Trophoblast cell (in vitro differentiated cells and primary cell): ENCODE measurements around the gene STAT3.
"Not testable (repeated sequence)": the region's sequence is repeated elsewhere in the genome, so short reads cannot be mapped to it uniquely, and the experiment has no call there.

Experiments
- DNase-seq, 2 donors: peaks; one replicate each; pipeline ENCODE4 v3.0.0-alpha.2; 2016
- H2AFZ ChIP-seq: 2 replicates; pipeline ENCODE4 v1.6.1; 2013; ENCODE audit warnings: low read length, moderate library complexity, mild to moderate bottlenecking; ENCODE audit not compliant: insufficient read depth, poor library complexity
- H2AK5ac ChIP-seq: 2 replicates; pipeline ENCODE4 v1.6.1; 2013; ENCODE audit warnings: mild to moderate bottlenecking, low read length
- H2BK120ac ChIP-seq: 2 replicates; pipeline ENCODE4 v1.6.1; 2013; ENCODE audit warnings: low read length, mild to moderate bottlenecking, moderate library complexity; ENCODE audit not compliant: insufficient read depth, poor library complexity
- H2BK12ac ChIP-seq: 2 replicates; pipeline ENCODE4 v1.6.1; 2013; ENCODE audit warnings: mild to moderate bottlenecking, low read length, moderate library complexity
- H2BK5ac ChIP-seq: 2 replicates; pipeline ENCODE4 v1.6.1; 2013; ENCODE audit warnings: low read length, low read depth, moderate library complexity, mild to moderate bottlenecking; ENCODE audit not compliant: poor library complexity
- H3K14ac ChIP-seq: 2 replicates; pipeline ENCODE4 v1.6.1; 2013; ENCODE audit warnings: mild to moderate bottlenecking, low read length
- H3K18ac ChIP-seq: 2 replicates; pipeline ENCODE4 v1.6.1; 2013; ENCODE audit warnings: mild to moderate bottlenecking, low read length
- H3K23ac ChIP-seq: 2 replicates; pipeline ENCODE4 v1.6.1; 2013; ENCODE audit warnings: low read length
- H3K27ac ChIP-seq: 2 replicates; pipeline ENCODE4 v1.5.1; 2013; ENCODE audit warnings: low read depth, mild to moderate bottlenecking, inconsistent platforms, low read length, moderate library complexity
- H3K27me3 ChIP-seq: 2 replicates; pipeline ENCODE4 v1.6.1; 2013; ENCODE audit warnings: inconsistent platforms, mild to moderate bottlenecking, low read length, moderate library complexity; ENCODE audit not compliant: insufficient read depth
- H3K36me3 ChIP-seq, 2 experiments: 1 replicate in 1 of 2; 2 replicates in 1 of 2; pipeline ENCODE4 v1.6.1; 2013; ENCODE audit warnings: low read length in 2 of 2, mild to moderate bottlenecking in 2 of 2, moderate library complexity in 1 of 2; ENCODE audit not compliant: insufficient read depth in 2 of 2, control insufficient read depth in 1 of 2
- H3K4ac ChIP-seq: 2 replicates; pipeline ENCODE4 v1.6.1; 2013; ENCODE audit warnings: low read depth, mild to moderate bottlenecking, low read length, moderate library complexity
- H3K4me1 ChIP-seq, 2 experiments: 1 replicate in 1 of 2; 2 replicates in 1 of 2; pipeline ENCODE4 v1.6.1; 2013; ENCODE audit warnings: low read length in 2 of 2, mild to moderate bottlenecking in 2 of 2, moderate library complexity in 1 of 2; ENCODE audit not compliant: insufficient read depth in 2 of 2, control insufficient read depth in 1 of 2
- H3K4me2 ChIP-seq: 2 replicates; pipeline ENCODE4 v1.6.1; 2013; ENCODE audit warnings: inconsistent platforms, mild to moderate bottlenecking, low read length, moderate library complexity
- H3K4me3 ChIP-seq: 2 replicates; pipeline ENCODE4 v1.5.1; 2013; ENCODE audit warnings: mild to moderate bottlenecking, low read depth, low read length, inconsistent platforms
- H3K79me1 ChIP-seq: one replicate; pipeline ENCODE4 v1.6.1; 2013; ENCODE audit warnings: low read length
- H3K79me2 ChIP-seq: 2 replicates; pipeline ENCODE4 v1.6.1; 2013; ENCODE audit warnings: low read length, mild to moderate bottlenecking; ENCODE audit not compliant: control insufficient read depth, insufficient read depth, poor library complexity
- H3K9ac ChIP-seq: 2 replicates; pipeline ENCODE4 v1.6.1; 2013; ENCODE audit warnings: mild to moderate bottlenecking, low read length
- H3K9me3 ChIP-seq: 2 replicates; pipeline ENCODE4 v1.6.1; 2013; ENCODE audit warnings: low read depth, mild to moderate bottlenecking, control low read depth, inconsistent platforms, low read length; ENCODE audit not compliant: insufficient read depth
- H4K12ac ChIP-seq: 2 replicates; pipeline ENCODE4 v1.6.1; 2013; ENCODE audit warnings: low read depth, mild to moderate bottlenecking, low read length, moderate library complexity
- H4K8ac ChIP-seq: 2 replicates; pipeline ENCODE4 v1.6.1; 2013; ENCODE audit warnings: low read depth, mild to moderate bottlenecking, low read length, moderate library complexity
- H4K91ac ChIP-seq: one replicate; pipeline ENCODE4 v1.6.1; 2013; ENCODE audit warnings: low read depth, mild to moderate bottlenecking, low read length, moderate library complexity
- WGBS: extraction: QIAGEN DNeasy Blood & Tissue Kit; methylation state at CpG from one replicate; pipeline ENCODE4 v1.1.7; 2013; ENCODE audit warnings: missing lambda C conversion rate; ENCODE audit not compliant: insufficient read length, insufficient coverage; ENCODE audit errors: extremely low coverage; 5-methylcytosine and 5-hydroxymethylcytosine counted together

The STAT3 gene

DNA sequence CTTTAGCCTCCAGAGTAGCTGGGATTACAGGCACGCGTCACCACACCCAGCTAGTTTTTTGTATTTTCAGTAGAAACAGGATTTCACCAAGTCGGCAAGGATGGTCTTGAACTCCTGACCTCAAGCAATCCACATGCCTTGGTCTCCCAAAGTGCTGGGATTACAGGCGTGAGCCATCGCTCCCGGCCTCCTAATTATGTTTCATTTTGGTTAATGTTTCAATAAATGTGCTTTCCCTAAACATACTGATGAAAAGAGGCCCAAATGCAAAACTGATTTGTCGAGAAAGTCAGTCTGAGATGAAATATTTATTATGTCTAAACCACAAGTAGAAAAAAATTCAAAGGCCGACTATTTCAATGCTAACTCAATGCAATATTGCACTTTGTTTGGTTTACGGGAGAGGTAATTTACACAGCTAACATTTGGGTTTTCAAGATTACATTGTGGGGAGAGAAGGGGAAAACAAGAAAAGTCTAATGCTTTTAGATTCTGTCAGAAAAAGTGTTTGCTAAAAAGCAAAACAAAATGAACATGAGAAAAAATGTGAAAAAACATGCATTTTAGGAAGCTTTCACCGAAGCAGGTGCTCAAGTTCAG lies 9.8 kb downstream of the STAT3 start:
- Histone ChIP-seq H4K12ac (no peak overlapping the region), H3K27me3 (no peaks in the 10 kb centered on the region), H3K4ac (no peak overlapping the region), H2BK5ac (no peak overlapping the region), H4K91ac (no peak overlapping the region), H3K27ac (no peak overlapping the region), H3K23ac (no peak overlapping the region), H4K8ac (no peak overlapping the region), H3K9ac (no peak overlapping the region), H2AK5ac (no peak overlapping the region), H2AFZ (no peak overlapping the region), H3K4me2 (no peak overlapping the region), H3K14ac (no peak overlapping the region), H3K18ac (no peak overlapping the region), H3K4me1 (no peaks in the 10 kb centered on the region), H3K79me1 (no peaks in the 10 kb centered on the region), H3K79me2 (no peaks in the 10 kb centered on the region), H3K36me3 (no peaks in the 10 kb centered on the region), H3K4me3 (no peak overlapping the region), H2BK120ac (no peak overlapping the region), H3K9me3 (no peaks in the 10 kb centered on the region), H2BK12ac (no peak overlapping the region)
- no peak for DNase-seq
- no CpG with 5 or more reads among the region's 10 CpGs for WGBS

DNA sequence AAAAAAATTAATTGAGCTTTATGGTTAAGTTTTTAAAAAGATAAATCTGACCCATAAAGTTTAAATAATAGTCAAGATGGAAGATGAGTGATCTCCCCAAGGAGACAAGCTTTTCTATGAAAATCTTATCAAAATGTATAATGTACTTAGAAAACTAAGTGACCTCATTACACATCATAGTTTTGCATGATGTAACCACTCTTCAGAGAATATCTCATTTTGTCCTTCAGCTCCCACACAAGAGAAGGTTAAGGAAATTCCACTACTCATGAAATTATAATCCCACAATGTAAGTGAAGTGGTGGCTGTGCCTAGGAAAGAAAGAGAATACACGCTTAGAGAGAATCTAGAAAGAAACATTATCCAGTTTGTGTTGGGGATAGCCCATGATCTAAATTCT lies 14.3 kb downstream of the STAT3 start:
- H3K4me3 ChIP-seq = no peak overlapping the region
- H2AFZ ChIP-seq = no peak overlapping the region
- DNase-seq = no peak
- no peak overlapping the region for H3K4me2 ChIP-seq
- no peak overlapping the region for H2AK5ac ChIP-seq
- no peak overlapping the region for H4K8ac ChIP-seq
- H3K4ac ChIP-seq = no peak overlapping the region
- H3K27me3 ChIP-seq = no peaks in the 10 kb centered on the region
- no peaks in the 10 kb centered on the region for H3K4me1 ChIP-seq
- peaks cover 0 to 2% of the 10 kb centered on the region in 2 experiments for H3K36me3 ChIP-seq
- H2BK5ac ChIP-seq = no peak overlapping the region
- H3K9ac ChIP-seq = no peak overlapping the region
- H3K79me2 ChIP-seq = no peaks in the 10 kb centered on the region
- H2BK12ac ChIP-seq = no peak overlapping the region
- no peaks in the 10 kb centered on the region for H3K79me1 ChIP-seq
- H4K91ac ChIP-seq = no peak overlapping the region
- H3K23ac ChIP-seq = no peak overlapping the region
- no peak overlapping the region for H2BK120ac ChIP-seq
- no peak overlapping the region for H3K14ac ChIP-seq
- H3K18ac ChIP-seq = no peak overlapping the region
- H4K12ac ChIP-seq = no peak overlapping the region
- WGBS = no CpG with 5 or more reads among the region's 1 CpG
- no peaks in the 10 kb centered on the region for H3K9me3 ChIP-seq
- no peak overlapping the region for H3K27ac ChIP-seq

- Histone ChIP-seq H3K14ac (no peak overlapping the region), H3K79me1 (no peaks in the 10 kb centered on the region), H3K9me3 (no peaks in the 10 kb centered on the region), H2AK5ac (no peak overlapping the region), H3K23ac (no peak overlapping the region), H2BK12ac (no peak overlapping the region), H4K91ac (no peak overlapping the region), H3K27me3 (no peaks in the 10 kb centered on the region), H3K4ac (no peak overlapping the region), H4K8ac (no peak overlapping the region), H3K18ac (no peak overlapping the region), H3K36me3 (peaks cover 0 to 2% of the 10 kb centered on the region in 2 experiments), H4K12ac (no peak overlapping the region), H3K79me2 (no peaks in the 10 kb centered on the region), H2BK5ac (no peak overlapping the region), H3K4me3 (no peak overlapping the region), H3K9ac (no peak overlapping the region), H3K27ac (no peak overlapping the region), H2AFZ (no peak overlapping the region), H3K4me1 (peaks cover 0 to 2% of the 10 kb centered on the region in 2 experiments), H3K4me2 (no peak overlapping the region), H2BK120ac (no peak overlapping the region)
- no peak for DNase-seq
These were observed 16.1 kb downstream of the STAT3 start for GRCh38 chr17:42372142-42372541.

- not testable (repeated sequence) for H2AK5ac ChIP-seq, H4K91ac ChIP-seq, H3K9me3 ChIP-seq, H3K18ac ChIP-seq, DNase-seq, H4K8ac ChIP-seq, H3K36me3 ChIP-seq, H3K4me3 ChIP-seq, H3K27ac ChIP-seq, H2BK12ac ChIP-seq, H3K14ac ChIP-seq, H2BK5ac ChIP-seq, H3K4ac ChIP-seq, H3K9ac ChIP-seq, H2BK120ac ChIP-seq, H3K4me2 ChIP-seq, H3K23ac ChIP-seq, H4K12ac ChIP-seq, H2AFZ ChIP-seq, H3K79me2 ChIP-seq, H3K27me3 ChIP-seq, H3K4me1 ChIP-seq, H3K79me1 ChIP-seq
- WGBS = no CpG with 5 or more reads among the region's 12 CpGs
These were observed 19.3 kb downstream of the STAT3 start for GRCh38 chr17:42368797-42369561.
